NCI-H460 (cell line): Measurements from ENCODE around the gene FAM229B. TPM values are rescaled to one million over a fixed set of nuclear protein-coding genes. Genes with fewer than 3 reads are reported as not detected.

Source experiments
- DNase-seq: peaks from one replicate; pipeline ENCODE4 v3.0.0-alpha.2; 2016; ENCODE audit warnings: low read depth; ENCODE audit errors: extremely low read depth
- total RNA-seq: library from RNA; depleted of rRNA; stranded (reverse); fragments of >200 nt; shearing (Covaris generic); gene quantifications from 2 replicates; pipeline ENCODE4 v1.2.3, GENCODE V29; 2014; rRNA removed

FAM229B gene
- total RNA-seq, 1 experiment from 2014 or later, result 3.3 TPM

GRCh38 chr6:112130878-112131277 is 43.5 kb downstream of the FAM229B start:
- no peak for DNase-seq

GRCh38 chr6:112139052-112139451 is 51.7 kb downstream of the FAM229B start:
- DNase-seq, result no peak

- no peak for DNase-seq
Measured at GRCh38 chr6:112141707-112142106, 54.3 kb downstream of the FAM229B start.

DNA sequence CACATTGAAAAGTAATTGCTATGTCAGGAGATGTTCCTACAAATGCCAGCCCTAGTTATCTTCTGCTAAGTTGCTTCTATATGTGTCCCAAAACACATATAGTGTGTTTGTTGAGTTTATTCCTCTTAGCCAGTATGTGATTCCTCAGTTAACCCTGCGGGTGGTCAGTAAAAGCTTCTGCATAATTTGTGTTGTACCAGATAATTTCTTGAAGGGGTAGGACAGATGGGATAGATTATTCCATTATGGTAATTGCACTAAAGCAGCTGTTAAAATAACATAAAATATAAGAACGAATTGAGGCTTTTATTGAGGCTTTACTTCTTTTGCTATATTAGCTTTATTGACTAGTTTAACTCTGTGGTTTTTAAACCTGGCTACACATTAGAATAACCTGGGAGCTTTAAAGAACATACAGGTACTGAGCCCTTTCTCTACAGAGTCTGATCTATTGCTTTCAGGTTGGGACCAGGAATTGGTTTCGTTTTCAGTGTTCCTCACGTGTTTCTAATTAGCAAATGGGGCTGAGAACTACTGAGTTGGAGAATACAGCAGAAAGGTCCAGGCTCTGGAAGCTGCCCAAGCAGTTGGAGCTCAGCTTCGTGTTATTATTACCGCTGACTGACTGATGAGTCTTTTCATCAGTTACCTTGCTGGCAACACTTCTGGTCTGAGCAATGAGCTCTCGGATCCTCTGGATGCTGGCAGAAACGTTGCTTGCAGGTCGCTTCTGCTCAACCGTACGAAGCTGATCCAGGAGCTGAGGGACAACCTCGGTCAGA is 56.9 kb downstream of the FAM229B start:
- DNase-seq, result no peak

- no peak for DNase-seq
Measured at GRCh38 chr6:112145080-112145573, 57.7 kb downstream of the FAM229B start.

DNA sequence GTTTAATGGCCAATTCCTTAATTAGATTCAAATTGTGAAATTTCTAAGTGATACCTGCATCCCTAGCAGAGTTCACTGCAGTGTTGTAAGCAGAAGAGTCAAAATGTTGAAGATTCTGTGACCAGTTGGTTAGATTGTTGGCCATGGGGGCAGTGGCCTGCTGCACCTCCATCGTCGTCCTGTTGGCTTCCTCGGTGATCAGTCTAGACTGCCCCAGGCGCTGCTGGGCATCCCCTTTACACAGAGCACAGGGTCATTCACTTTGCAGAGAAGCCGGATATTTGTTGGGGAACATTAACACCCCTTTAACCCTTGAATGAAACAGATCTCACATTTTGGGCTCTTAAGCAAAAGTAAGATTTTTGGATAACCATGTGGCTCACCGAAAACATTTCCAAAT is 60.7 kb downstream of the FAM229B start:
- no peak for DNase-seq

GRCh38 chr6:112149236-112149635 is 61.8 kb downstream of the FAM229B start:
- no peak for DNase-seq

DNA sequence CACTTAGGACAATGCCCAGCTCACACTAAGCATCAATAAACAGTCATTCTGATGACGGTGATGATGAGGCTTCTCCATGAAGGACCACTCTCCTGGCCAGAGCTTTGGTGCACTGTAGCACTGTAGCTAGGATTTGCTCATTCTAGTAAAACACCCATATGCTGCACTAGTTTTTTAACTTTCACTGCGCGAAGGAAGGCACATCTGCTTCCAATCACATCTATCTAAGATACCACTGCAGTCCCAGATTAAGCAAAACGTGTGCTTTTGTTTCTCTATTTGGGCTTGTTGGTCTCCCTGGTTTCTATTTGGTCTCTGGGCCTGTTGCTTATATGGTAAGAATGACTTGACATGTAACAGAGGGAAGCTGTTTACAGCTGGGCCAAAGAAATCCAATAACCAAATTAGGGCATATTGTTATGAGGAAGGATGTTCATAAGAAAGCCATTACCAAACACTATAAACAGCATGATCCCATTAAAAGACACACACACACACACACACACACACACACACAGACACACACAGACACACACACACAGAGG is 62.4 kb downstream of the FAM229B start:
- no peak for DNase-seq

DNA sequence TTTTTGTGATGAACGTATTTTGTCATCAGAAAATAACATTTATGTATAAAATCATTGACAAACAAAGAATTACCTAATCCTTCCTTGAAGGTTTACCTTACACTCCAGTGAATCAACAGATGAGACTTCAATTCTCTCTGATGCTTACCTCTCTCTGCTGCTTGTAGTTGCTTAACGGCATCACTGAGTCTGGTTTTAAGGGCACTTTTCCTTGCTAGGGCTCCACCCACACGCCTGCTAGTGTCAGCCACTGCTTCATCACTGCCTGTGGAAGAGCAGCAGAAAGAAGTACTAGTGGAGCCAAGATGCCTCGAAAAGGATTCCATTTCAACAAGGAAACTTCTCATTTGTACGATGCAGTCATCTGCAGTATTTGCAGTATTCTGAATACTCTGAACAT is 63.0 kb downstream of the FAM229B start:
- no peak for DNase-seq

Other genes starting within 250 kb of the FAM229B start
- gene FYN, start 214.1 kb upstream of the FAM229B start, total RNA-seq, result 1.1 and 3.7 TPM in 2 replicates
- gene CCN6, start 33.5 kb upstream of the FAM229B start, total RNA-seq, result not detected in 2 replicates
- gene TUBE1, start 109 bp upstream of the FAM229B start, total RNA-seq, result 63.1 and 72.3 TPM in 2 replicates
- not detected in 2 replicates for gene LAMA4, start 167.0 kb downstream of the FAM229B start, total RNA-seq